Activated CD8-positive, alpha-beta memory T cell treated with anti-CD3 and anti-CD28 coated beads for 36 hours (primary cell): Measurements from ENCODE around the gene LCA5. TPM values are rescaled to one million over a fixed set of nuclear protein-coding genes. Genes with fewer than 3 reads are reported as not detected.

ENCODE experiments used
- total RNA-seq, 2 experiments: library from RNA; stranded (reverse); gene quantifications; one replicate each; pipeline ENCODE4 v1.2.3, GENCODE V29; 2021

The LCA5 gene
- total RNA-seq, 2 experiments from 2014 or later = 0.06 to 0.08 TPM

Other genes starting within 250 kb of the LCA5 start
- gene SH3BGRL2, start 93.9 kb upstream of the LCA5 start, total RNA-seq = 1 to 10 TPM in 1 of 2 experiments, under 1 TPM in 1; 0.94 to 1.1 TPM